Panc1 (cell line): Measurements from ENCODE around the gene DAPK1. TPM values are rescaled to one million over a fixed set of nuclear protein-coding genes. Genes with fewer than 3 reads are reported as not detected.

Experiments
- ATAC-seq: fragments of 200-7000 bp; cut with Tn5 transposase; 2 replicates; pipeline ENCODE4 v1.9.1; 2020; ENCODE audit warnings: mild to moderate bottlenecking, moderate library complexity
- BruUV-seq: library from RNA; stranded (reverse); fragments of 400-500 nt; replicated peaks from 2 replicates; lab custom pipeline; 2021; lab: Mats Ljungman, UMichigan
- CTCF ChIA-PET: fragments of 300-600 bp; sonication (Branson Sonifier 250); formaldehyde crosslinking; loops from one replicate; lab custom pipeline; 2022; ENCODE audit warnings: antibody characterized with exemption; lab: Charles Lee
- POLR2A ChIA-PET: fragments of 300-600 bp; sonication (Branson Sonifier 250); formaldehyde crosslinking; loops from one replicate; lab custom pipeline; 2022; ENCODE audit warnings: antibody characterized with exemption; lab: Charles Lee
- DNase-seq: peaks from one replicate; pipeline ENCODE4 v3.0.0-alpha.2; 2010; ENCODE audit warnings: low read depth, low spot score
- H3K27ac ChIP-seq: 2 replicates; pipeline ENCODE4 v1.5.1; 2011; ENCODE audit warnings: mild to moderate bottlenecking, low read length, inconsistent platforms
- H3K27me3 ChIP-seq: fragments of 200-500 bp; sonication (Bioruptor generic); 2 replicates; pipeline ENCODE4 v1.6.0; 2014; ENCODE audit warnings: low read length, inconsistent platforms; ENCODE audit not compliant: control insufficient read depth, insufficient read depth
- H3K36me3 ChIP-seq: fragments of 200-500 bp; sonication (Bioruptor generic); 2 replicates; pipeline ENCODE4 v1.5.1; 2014; ENCODE audit warnings: inconsistent platforms, mild to moderate bottlenecking, low read length, moderate library complexity; ENCODE audit not compliant: control insufficient read depth, insufficient read depth
- H3K4me1 ChIP-seq: 2 replicates; pipeline ENCODE4 v1.5.1; 2011; ENCODE audit warnings: inconsistent platforms, mild to moderate bottlenecking, low read length, moderate library complexity; ENCODE audit not compliant: control insufficient read depth, insufficient read depth
- H3K4me3 ChIP-seq, 2 experiments: 2 replicates each; pipeline ENCODE4 v1.5.1; 2011 to 2012; ENCODE audit warnings: low read depth in 2 of 2, low read length in 2 of 2, mild to moderate bottlenecking in 2 of 2, inconsistent platforms in 1 of 2, moderate library complexity in 1 of 2
- H3K9me3 ChIP-seq: fragments of 200-500 bp; sonication (Bioruptor generic); 2 replicates; pipeline ENCODE4 v1.5.1; 2014; ENCODE audit warnings: low read depth, mild to moderate bottlenecking, inconsistent platforms, low read length, moderate library complexity; ENCODE audit not compliant: control insufficient read depth, insufficient read depth
- CTCF ChIP-seq: fragments of 450-650 bp; IDR thresholded peaks from 2 replicates; pipeline ENCODE4 v1.5.1; 2017; ENCODE audit warnings: mild to moderate bottlenecking
- POLR2AphosphoS5 ChIP-seq: IDR thresholded peaks from 2 replicates; pipeline ENCODE4 v1.6.1; 2012; ENCODE audit warnings: mild to moderate bottlenecking, low read depth, low read length, moderate library complexity
- SIN3A ChIP-seq: IDR thresholded peaks from 2 replicates; pipeline ENCODE4 v1.6.1; 2012; ENCODE audit warnings: low read depth, mild to moderate bottlenecking, low read length, moderate library complexity, borderline replicate concordance; ENCODE audit not compliant: insufficient read depth
- TCF7L2 ChIP-seq: IDR thresholded peaks from 2 replicates; pipeline ENCODE4 v1.6.1; 2011; ENCODE audit warnings: mild to moderate bottlenecking, low read depth, low read length, inconsistent platforms
- in situ Hi-C: cut with HindIII; loops from 2 replicates; pipeline ENCODE4 v1.10.0; 2016; ENCODE audit warnings: low sequenced_read_pairs, low pct_unique_long_range_greater_than_20kb
- intact Hi-C: fragments of 100-400 bp; cut with micrococcal nuclease; formaldehyde crosslinking; loops from one replicate; pipeline ENCODE4 v1.10.0; 2022; ENCODE audit not compliant: unreplicated experiment
- total RNA-seq: library from RNA; stranded (reverse); gene quantifications from one replicate; pipeline ENCODE4 v1.2.1, GENCODE V29; 2021; ENCODE audit not compliant: unreplicated experiment
- TF ChIP-seq, protein P1 (sequence below), 2 experiments: IDR thresholded peaks; 2 replicates each; pipeline ENCODE4 v1.6.1; 2011 to 2012; ENCODE audit warnings: low read depth in 2 of 2, control low read depth in 1 of 2, low read length in 1 of 2, mild to moderate bottlenecking in 1 of 2, moderate library complexity in 1 of 2; ENCODE audit not compliant: insufficient read depth in 1 of 2

The DAPK1 gene
- total RNA-seq, 1 experiment from 2014 or later, result 0.87 TPM

- TF ChIP-seq POLR2AphosphoS5 (no peak), SIN3A (no peak), TCF7L2 (no peak), CTCF (no peak)
- TF ChIP-seq, protein P1, sequence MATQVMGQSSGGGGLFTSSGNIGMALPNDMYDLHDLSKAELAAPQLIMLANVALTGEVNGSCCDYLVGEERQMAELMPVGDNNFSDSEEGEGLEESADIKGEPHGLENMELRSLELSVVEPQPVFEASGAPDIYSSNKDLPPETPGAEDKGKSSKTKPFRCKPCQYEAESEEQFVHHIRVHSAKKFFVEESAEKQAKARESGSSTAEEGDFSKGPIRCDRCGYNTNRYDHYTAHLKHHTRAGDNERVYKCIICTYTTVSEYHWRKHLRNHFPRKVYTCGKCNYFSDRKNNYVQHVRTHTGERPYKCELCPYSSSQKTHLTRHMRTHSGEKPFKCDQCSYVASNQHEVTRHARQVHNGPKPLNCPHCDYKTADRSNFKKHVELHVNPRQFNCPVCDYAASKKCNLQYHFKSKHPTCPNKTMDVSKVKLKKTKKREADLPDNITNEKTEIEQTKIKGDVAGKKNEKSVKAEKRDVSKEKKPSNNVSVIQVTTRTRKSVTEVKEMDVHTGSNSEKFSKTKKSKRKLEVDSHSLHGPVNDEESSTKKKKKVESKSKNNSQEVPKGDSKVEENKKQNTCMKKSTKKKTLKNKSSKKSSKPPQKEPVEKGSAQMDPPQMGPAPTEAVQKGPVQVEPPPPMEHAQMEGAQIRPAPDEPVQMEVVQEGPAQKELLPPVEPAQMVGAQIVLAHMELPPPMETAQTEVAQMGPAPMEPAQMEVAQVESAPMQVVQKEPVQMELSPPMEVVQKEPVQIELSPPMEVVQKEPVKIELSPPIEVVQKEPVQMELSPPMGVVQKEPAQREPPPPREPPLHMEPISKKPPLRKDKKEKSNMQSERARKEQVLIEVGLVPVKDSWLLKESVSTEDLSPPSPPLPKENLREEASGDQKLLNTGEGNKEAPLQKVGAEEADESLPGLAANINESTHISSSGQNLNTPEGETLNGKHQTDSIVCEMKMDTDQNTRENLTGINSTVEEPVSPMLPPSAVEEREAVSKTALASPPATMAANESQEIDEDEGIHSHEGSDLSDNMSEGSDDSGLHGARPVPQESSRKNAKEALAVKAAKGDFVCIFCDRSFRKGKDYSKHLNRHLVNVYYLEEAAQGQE (IDR thresholded peaks at IDR 0.05; ENCODE audit: insufficient read depth in 1 of 2, low read depth in 2 of 2, low read length in 1 of 2), result no peak
- no peak for ATAC-seq
- CTCF ChIA-PET, result no interaction called here
Measured at GRCh38 chr9:87525546-87526303, 28.1 kb downstream of the DAPK1 start.

GRCh38 chr9:87527211-87527916 is 29.7 kb downstream of the DAPK1 start:
- ATAC-seq (no peak), DNase-seq (no peak)
- ChIA-PET POLR2A (no interaction called here), CTCF (no interaction called here)
- no TSS peak for BruUV-seq
- Histone ChIP-seq H3K27me3 (no peaks in the 10 kb centered on the region), H3K4me1 (no peaks in the 10 kb centered on the region), H3K27ac (no peak overlapping the region), H3K36me3 (no peaks in the 10 kb centered on the region), H3K4me3 (no peak overlapping the region), H3K9me3 (no peaks in the 10 kb centered on the region)
- TF ChIP-seq POLR2AphosphoS5 (no peak), SIN3A (no peak), CTCF (no peak), TCF7L2 (no peak)
- TF ChIP-seq, protein P1 (IDR thresholded peaks at IDR 0.05; ENCODE audit: insufficient read depth in 1 of 2, low read depth in 2 of 2, low read length in 1 of 2), result no peak
- in situ Hi-C loops, result no loop called here
- intact Hi-C loops, result no loop called here

More at GRCh38 chr9:87525546-87526303, 28.1 kb downstream of the DAPK1 start:
- DNase-seq, result no peak
- no peak overlapping the region for H3K27ac ChIP-seq
- no peaks in the 10 kb centered on the region for H3K9me3 ChIP-seq
- in situ Hi-C loops (no loop called here), intact Hi-C loops (no loop called here)
- BruUV-seq, result no TSS peak
- no peaks in the 10 kb centered on the region for H3K36me3 ChIP-seq
- POLR2A ChIA-PET, result no interaction called here
- no peaks in the 10 kb centered on the region for H3K4me1 ChIP-seq
- no peaks in the 10 kb centered on the region for H3K27me3 ChIP-seq
- no peak overlapping the region for H3K4me3 ChIP-seq
